ENCODE results near the gene SLC22A3. TPM values are rescaled to one million over a fixed set of nuclear protein-coding genes. Genes with fewer than 3 reads are reported as not detected.

The SLC22A3 gene
- total RNA-seq, 1 donor from 2014 or later, result 1.7 TPM

- Mint-ChIP-seq H3K9me3 (ENCODE audit: low read depth) (no peaks in the 10 kb centered on the region), H3K36me3 (ENCODE audit: insufficient read depth) (no peaks in the 10 kb centered on the region), H3K27me3 (peaks cover 31% of the 10 kb centered on the region), H3K4me3 (ENCODE audit: low read depth) (no peak overlapping the region), H3K27ac (no peak overlapping the region), H3K4me1 (ENCODE audit: low read depth) (peaks cover 16% of the 10 kb centered on the region)
- TF ChIP-seq, protein P1, sequence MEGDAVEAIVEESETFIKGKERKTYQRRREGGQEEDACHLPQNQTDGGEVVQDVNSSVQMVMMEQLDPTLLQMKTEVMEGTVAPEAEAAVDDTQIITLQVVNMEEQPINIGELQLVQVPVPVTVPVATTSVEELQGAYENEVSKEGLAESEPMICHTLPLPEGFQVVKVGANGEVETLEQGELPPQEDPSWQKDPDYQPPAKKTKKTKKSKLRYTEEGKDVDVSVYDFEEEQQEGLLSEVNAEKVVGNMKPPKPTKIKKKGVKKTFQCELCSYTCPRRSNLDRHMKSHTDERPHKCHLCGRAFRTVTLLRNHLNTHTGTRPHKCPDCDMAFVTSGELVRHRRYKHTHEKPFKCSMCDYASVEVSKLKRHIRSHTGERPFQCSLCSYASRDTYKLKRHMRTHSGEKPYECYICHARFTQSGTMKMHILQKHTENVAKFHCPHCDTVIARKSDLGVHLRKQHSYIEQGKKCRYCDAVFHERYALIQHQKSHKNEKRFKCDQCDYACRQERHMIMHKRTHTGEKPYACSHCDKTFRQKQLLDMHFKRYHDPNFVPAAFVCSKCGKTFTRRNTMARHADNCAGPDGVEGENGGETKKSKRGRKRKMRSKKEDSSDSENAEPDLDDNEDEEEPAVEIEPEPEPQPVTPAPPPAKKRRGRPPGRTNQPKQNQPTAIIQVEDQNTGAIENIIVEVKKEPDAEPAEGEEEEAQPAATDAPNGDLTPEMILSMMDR (IDR thresholded peaks at IDR 0.05; ENCODE audit: unreplicated experiment), result no peak
- DNase-seq (ENCODE audit: low spot score, unreplicated experiment), result no peak
Measured at GRCh38 chr6:160355001-160355400, 6.8 kb downstream of the SLC22A3 start.

- Mint-ChIP-seq H3K27me3 (peaks cover 25% of the 10 kb centered on the region), H3K9me3 (ENCODE audit: low read depth) (no peaks in the 10 kb centered on the region), H3K4me1 (ENCODE audit: low read depth) (peaks cover 16% of the 10 kb centered on the region), H3K36me3 (ENCODE audit: insufficient read depth) (no peaks in the 10 kb centered on the region), H3K27ac (no peak overlapping the region), H3K4me3 (ENCODE audit: low read depth) (no peak overlapping the region)
- no peak for DNase-seq (ENCODE audit: low spot score, unreplicated experiment)
- TF ChIP-seq, protein P1 (IDR thresholded peaks at IDR 0.05; ENCODE audit: unreplicated experiment), result no peak
Measured at GRCh38 chr6:160356074-160356744, 8.0 kb downstream of the SLC22A3 start.

DNA sequence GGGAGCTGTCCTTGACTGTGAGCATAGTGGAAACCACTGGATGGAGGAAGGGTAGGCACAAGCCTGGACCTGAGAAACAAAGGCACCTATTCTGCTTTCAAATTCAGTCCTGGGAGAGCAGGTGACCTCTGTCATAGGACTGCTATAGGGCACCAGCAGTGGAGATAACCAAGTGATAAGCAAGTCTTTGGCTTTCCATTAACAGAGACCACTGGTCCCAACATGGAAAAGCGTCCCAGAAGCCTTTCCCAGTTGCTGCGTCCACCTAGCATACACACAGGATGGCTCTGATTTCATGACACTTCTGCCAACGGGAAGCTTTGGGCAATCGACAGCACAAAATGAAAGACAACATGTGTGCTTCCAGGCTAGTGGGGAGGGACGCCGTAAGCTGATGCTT, 8.9 kb downstream of the SLC22A3 start:
- Mint-ChIP-seq H3K27me3 (peaks cover 20% of the 10 kb centered on the region), H3K27ac (no peak overlapping the region), H3K9me3 (ENCODE audit: low read depth) (no peaks in the 10 kb centered on the region), H3K4me3 (ENCODE audit: low read depth) (no peak overlapping the region), H3K36me3 (ENCODE audit: insufficient read depth) (no peaks in the 10 kb centered on the region), H3K4me1 (ENCODE audit: low read depth) (peaks cover 16% of the 10 kb centered on the region)
- no peak for DNase-seq (ENCODE audit: low spot score, unreplicated experiment)
- TF ChIP-seq, protein P1 (IDR thresholded peaks at IDR 0.05; ENCODE audit: unreplicated experiment), result no peak

- no peak for DNase-seq (ENCODE audit: low spot score, unreplicated experiment)
- no peak overlapping the region for H3K4me3 Mint-ChIP-seq (ENCODE audit: low read depth)
- peak overlapping the region; percentile 49 for H3K27ac Mint-ChIP-seq
- H3K9me3 Mint-ChIP-seq (ENCODE audit: low read depth), result no peaks in the 10 kb centered on the region
- H3K27me3 Mint-ChIP-seq, result peaks cover 13% of the 10 kb centered on the region
- peaks cover 16% of the 10 kb centered on the region for H3K4me1 Mint-ChIP-seq (ENCODE audit: low read depth)
- TF ChIP-seq, protein P1 (IDR thresholded peaks at IDR 0.05; ENCODE audit: unreplicated experiment), result no peak
- no peaks in the 10 kb centered on the region for H3K36me3 Mint-ChIP-seq (ENCODE audit: insufficient read depth)
Measured at GRCh38 chr6:160358225-160359119, 10.3 kb downstream of the SLC22A3 start.

- Mint-ChIP-seq H3K27me3 (peaks cover 11% of the 10 kb centered on the region), H3K36me3 (ENCODE audit: insufficient read depth) (no peaks in the 10 kb centered on the region), H3K27ac (no peak overlapping the region), H3K9me3 (ENCODE audit: low read depth) (no peaks in the 10 kb centered on the region), H3K4me1 (ENCODE audit: low read depth) (peaks cover 18% of the 10 kb centered on the region), H3K4me3 (ENCODE audit: low read depth) (no peak overlapping the region)
- DNase-seq (ENCODE audit: low spot score, unreplicated experiment), result no peak
- TF ChIP-seq, protein P1 (IDR thresholded peaks at IDR 0.05; ENCODE audit: unreplicated experiment), result no peak
Measured at GRCh38 chr6:160360955-160361354, 12.8 kb downstream of the SLC22A3 start.

Measured in progenitor cell of endocrine pancreas (in vitro differentiated cells).